GM18861 (cell line): ENCODE measurements around the gene SMCO2.

Experiments used
- ATAC-seq: cut with Tn5 transposase; IDR thresholded peaks from one replicate; pipeline ENCODE4 v1.9.1; 2021; ENCODE audit not compliant: unreplicated experiment

The SMCO2 gene

GRCh38 chr12:27451036-27451825 is 4.7 kb downstream of the SMCO2 start:
- ATAC-seq = no peak

- no peak for ATAC-seq
These were observed 6.9 kb downstream of the SMCO2 start for GRCh38 chr12:27453421-27453820.

GRCh38 chr12:27455589-27455988 is 9.1 kb downstream of the SMCO2 start:
- no peak for ATAC-seq

GRCh38 chr12:27456618-27457017 is 10.1 kb downstream of the SMCO2 start:
- ATAC-seq = no peak

GRCh38 chr12:27460471-27460978 is 14.0 kb downstream of the SMCO2 start:
- no peak for ATAC-seq

GRCh38 chr12:27462151-27462694 is 15.7 kb downstream of the SMCO2 start:
- no peak for ATAC-seq

GRCh38 chr12:27462851-27463250 is 16.3 kb downstream of the SMCO2 start:
- no peak for ATAC-seq

- ATAC-seq = no peak
These were observed 17.1 kb downstream of the SMCO2 start for GRCh38 chr12:27463511-27464219.

GRCh38 chr12:27464220-27464554 is 17.7 kb downstream of the SMCO2 start:
- no peak for ATAC-seq

GRCh38 chr12:27467641-27468040 is 21.1 kb downstream of the SMCO2 start:
- ATAC-seq = no peak

- no peak for ATAC-seq
These were observed 21.7 kb downstream of the SMCO2 start for GRCh38 chr12:27468241-27468640.

GRCh38 chr12:27469176-27469736 is 22.7 kb downstream of the SMCO2 start:
- ATAC-seq = no peak

GRCh38 chr12:27472604-27473003 is 26.1 kb downstream of the SMCO2 start:
- no peak for ATAC-seq

GRCh38 chr12:27474344-27474743 is 27.8 kb downstream of the SMCO2 start:
- no peak for ATAC-seq

GRCh38 chr12:27477049-27477448 is 30.5 kb downstream of the SMCO2 start:
- no peak for ATAC-seq

- ATAC-seq = no peak
These were observed 32.4 kb downstream of the SMCO2 start for GRCh38 chr12:27478949-27479348.

GRCh38 chr12:27480016-27480415 is 33.5 kb downstream of the SMCO2 start:
- no peak for ATAC-seq

- no peak for ATAC-seq
These were observed 40.4 kb downstream of the SMCO2 start for GRCh38 chr12:27486961-27487360.

GRCh38 chr12:27488479-27488878 is 41.9 kb downstream of the SMCO2 start:
- no peak for ATAC-seq

- ATAC-seq = no peak
These were observed 44.7 kb downstream of the SMCO2 start for GRCh38 chr12:27491226-27491625.

- no peak for ATAC-seq
These were observed 46.9 kb downstream of the SMCO2 start for GRCh38 chr12:27493260-27493940.
